C4-2B (cell line): ENCODE measurements around the gene ITGBL1.

ENCODE experiments used
- H3K27ac ChIP-seq: fragments of 450-650 bp; 2 replicates; pipeline ENCODE4 v1.5.1; 2017
- ZFX ChIP-seq: fragments of 450-650 bp; IDR thresholded peaks from 2 replicates; pipeline ENCODE4 v1.6.1; 2017
- TF ChIP-seq, protein P1 (sequence below): fragments of 450-650 bp; conservative IDR thresholded peaks from 2 replicates; pipeline ENCODE4 v1.5.1; 2017; ENCODE audit warnings: mild to moderate bottlenecking

Gene ITGBL1

DNA sequence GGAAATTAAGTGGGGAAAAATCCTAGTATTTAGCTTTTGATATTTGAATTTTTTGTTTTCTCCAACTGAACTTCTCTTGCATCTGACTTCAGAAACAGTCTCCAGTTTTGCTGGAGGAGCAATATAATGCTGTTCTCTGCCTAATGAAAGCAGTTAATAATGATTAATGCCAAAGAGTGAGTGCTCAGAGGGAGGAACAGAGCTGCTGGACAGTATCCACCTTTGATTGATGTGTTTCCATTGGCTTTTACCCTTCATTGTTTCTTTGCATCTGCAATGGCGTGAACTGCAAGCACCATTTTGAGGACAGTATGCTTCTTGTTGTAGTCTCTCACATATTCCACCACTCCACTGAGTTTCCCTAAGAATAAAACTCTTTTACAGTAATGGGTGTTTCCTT, 193.4 kb downstream of the ITGBL1 start:
- TF ChIP-seq ZFX: no peak
- TF ChIP-seq, protein P1, sequence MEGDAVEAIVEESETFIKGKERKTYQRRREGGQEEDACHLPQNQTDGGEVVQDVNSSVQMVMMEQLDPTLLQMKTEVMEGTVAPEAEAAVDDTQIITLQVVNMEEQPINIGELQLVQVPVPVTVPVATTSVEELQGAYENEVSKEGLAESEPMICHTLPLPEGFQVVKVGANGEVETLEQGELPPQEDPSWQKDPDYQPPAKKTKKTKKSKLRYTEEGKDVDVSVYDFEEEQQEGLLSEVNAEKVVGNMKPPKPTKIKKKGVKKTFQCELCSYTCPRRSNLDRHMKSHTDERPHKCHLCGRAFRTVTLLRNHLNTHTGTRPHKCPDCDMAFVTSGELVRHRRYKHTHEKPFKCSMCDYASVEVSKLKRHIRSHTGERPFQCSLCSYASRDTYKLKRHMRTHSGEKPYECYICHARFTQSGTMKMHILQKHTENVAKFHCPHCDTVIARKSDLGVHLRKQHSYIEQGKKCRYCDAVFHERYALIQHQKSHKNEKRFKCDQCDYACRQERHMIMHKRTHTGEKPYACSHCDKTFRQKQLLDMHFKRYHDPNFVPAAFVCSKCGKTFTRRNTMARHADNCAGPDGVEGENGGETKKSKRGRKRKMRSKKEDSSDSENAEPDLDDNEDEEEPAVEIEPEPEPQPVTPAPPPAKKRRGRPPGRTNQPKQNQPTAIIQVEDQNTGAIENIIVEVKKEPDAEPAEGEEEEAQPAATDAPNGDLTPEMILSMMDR: no peak
- no peak overlapping the region for H3K27ac ChIP-seq

DNA sequence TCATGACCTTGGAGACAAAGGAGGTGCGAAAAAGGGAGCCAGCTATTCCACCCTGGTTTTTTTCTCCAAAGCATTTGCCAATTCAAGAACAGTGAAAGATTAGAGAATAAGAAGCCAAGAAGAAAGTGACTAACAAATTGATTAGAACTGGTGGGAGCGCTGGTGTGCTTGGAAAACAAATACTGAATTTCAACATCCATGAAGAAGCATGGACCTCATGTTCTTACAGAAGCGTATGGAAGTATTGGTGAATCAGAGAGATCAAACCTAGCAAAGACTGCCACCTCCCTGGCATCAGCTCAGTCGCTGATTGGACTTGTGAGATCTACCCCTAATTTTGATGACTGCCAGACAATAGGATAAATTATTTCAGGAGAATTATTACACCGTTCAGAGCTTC, 195.3 kb downstream of the ITGBL1 start:
- H3K27ac ChIP-seq: no peak overlapping the region
- no peak for TF ChIP-seq ZFX
- TF ChIP-seq, protein P1: no peak

DNA sequence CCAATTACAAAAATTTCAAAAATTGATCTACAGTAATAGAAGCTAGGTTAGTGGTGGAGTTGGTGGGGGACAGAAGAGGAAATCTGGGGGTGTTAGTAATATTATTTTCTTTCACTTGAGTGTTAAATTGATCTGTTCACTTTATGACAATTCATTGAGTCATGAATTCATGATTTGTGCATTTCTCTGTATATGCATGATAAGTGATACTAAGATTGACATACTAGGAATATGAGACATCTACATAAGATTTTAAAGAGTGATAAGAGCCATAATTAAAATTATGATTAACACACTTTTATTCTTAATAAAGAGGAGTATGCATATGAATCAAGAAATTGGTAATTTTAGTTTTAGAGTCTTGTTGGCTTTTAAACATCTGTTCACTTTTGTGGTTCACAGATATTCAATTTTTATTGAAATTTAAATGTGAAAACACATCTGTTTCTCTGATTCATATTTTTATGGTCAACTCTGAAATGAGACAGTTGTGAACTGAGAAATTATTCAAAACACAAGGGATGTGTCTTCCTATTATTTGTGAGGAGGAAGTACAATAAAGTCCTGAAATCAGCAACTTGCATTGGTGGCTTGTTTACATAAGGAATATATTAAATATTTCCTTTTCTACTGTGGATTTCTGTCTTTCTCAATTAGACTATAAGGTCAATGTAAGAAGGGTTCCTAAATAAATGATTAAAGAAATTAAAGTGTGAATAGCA, 196.5 kb downstream of the ITGBL1 start:
- no peak overlapping the region for H3K27ac ChIP-seq
- TF ChIP-seq, protein P1: no peak
- no peak for TF ChIP-seq ZFX

DNA sequence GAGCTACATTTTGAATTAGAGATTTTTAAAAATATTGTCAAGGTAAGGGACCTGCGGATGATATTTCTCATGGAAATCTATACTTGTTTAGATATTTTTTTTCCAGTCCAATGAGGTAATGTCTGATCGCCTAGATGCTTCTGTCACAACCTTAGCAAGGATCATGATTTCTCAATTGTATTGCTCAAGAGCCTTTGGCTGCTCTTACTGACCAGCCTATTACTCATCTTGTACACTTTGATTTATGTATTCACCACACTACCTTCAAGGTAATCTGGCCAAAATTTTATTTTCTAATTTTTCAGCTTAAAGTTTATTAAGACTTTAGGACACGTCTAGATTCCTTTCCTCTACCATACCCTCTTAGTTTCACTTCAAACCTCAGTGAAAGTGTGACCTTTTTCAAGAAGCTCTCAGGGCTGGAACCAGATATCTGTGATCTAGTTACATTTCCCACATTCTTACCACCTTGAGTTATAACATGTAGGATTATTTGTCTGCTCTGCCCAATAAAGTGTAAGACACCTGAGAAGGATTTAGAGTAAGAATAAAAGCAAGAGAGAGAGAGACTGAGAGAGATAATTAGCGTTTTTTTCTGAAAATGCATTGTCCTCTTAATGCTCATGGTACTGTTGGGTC, 197.1 kb downstream of the ITGBL1 start:
- no peak overlapping the region for H3K27ac ChIP-seq
- TF ChIP-seq, protein P1: no peak
- no peak for TF ChIP-seq ZFX

DNA sequence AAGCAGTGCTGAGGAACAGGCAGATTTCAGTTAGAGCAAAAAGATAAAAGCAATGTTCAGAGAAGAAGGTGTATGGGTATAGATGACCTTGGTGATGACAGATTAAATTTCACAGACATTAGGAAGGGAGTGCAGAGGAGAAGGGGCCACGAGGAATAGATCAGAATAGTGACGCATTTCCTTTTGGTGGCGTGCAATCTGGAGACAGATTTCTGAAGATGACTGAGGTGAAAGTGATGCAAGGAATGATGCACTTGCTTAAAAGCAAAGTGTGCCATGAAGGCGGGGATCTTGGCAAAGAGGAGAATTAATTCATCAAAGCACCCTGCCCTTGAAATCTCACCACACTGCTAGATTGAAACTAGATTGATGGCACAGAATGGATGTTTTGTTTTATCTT, 202.4 kb downstream of the ITGBL1 start:
- TF ChIP-seq, protein P1: no peak
- no peak for TF ChIP-seq ZFX
- no peak overlapping the region for H3K27ac ChIP-seq

DNA sequence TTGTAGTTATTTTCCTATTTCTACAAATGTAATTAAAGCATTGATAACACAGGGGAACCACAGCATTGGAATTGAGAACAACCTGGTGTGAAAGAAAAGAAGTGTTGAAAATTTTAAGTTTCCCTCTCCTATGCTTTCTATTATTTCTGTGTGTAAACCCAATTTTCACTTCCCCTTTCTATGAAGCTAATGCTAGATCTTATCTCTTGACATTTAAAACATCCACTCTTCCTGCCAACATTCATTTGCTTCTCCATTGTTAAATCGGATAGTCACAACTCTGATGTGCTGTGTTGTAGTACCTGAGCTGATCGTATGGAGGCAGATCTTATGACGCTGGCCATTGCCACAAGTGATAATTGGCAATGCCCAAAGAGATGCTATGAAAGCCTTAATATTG, 203.0 kb downstream of the ITGBL1 start:
- no peak for TF ChIP-seq ZFX
- TF ChIP-seq, protein P1: peak; percentile 7; the same call in 1 of the 2 replicates
- H3K27ac ChIP-seq: no peak overlapping the region

DNA sequence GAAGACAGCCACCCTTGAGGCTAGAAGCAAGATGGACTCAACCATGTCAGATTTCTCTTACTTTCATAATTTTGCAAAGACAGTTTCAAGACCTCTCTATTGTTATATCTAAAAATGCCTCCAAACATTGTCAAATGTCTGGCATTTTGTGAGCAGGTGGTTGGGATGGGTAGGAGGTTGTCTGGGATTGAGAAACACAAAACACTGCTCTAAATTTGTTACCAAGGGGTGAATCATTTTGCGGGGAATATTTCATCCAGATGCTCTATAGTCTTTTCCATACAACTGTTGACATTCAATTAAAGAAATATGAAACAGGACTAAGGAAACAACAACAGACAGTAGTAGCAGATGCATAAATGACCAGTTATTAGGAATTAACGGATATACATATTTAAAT, 208.2 kb downstream of the ITGBL1 start:
- TF ChIP-seq, protein P1: no peak
- TF ChIP-seq ZFX: no peak
- H3K27ac ChIP-seq: no peak overlapping the region
